ENCODE data around the gene CEP57L1.

- TF ChIP-seq CGGBP1 (CRISPR knock-in tag; IDR thresholded peaks at IDR 0.05) (no peak), EZH2 (IDR thresholded peaks at IDR 0.05; ENCODE audit: borderline replicate concordance, low read depth, low read length) (no peak), RCOR1 (IDR thresholded peaks at IDR 0.05; ENCODE audit: borderline replicate concordance in 1 of 2, low read depth in 2 of 2, low read length in 2 of 2) (no peak), ZNF431 (CRISPR knock-in tag; IDR thresholded peaks at IDR 0.05) (no peak), SREBF1 (IDR thresholded peaks at IDR 0.05; ENCODE audit: borderline replicate concordance, low read depth, low read length) (no peak), SMC3 (conservative IDR thresholded peaks at IDR 0.05; ENCODE audit: insufficient read depth, low read depth, low read length) (no peak), SPI1 (IDR thresholded peaks at IDR 0.05; ENCODE audit: borderline replicate concordance, low read depth, low read length) (no peak), POLR2A (conservative IDR thresholded peaks at IDR 0.05) (no peak), RHOXF2B (CRISPR knock-in tag; conservative IDR thresholded peaks at IDR 0.05) (no peak)
These were observed 47.1 kb upstream of the CEP57L1 start for GRCh38 chr6:109048176-109048575.
